DMS 273 treated with DMSO at 0.1 percent for 48 hours (cell line): ENCODE data around the gene FAM167B.
"Not testable (repeated sequence)": the region's sequence is repeated elsewhere in the genome, so short reads cannot be mapped to it uniquely, and the experiment has no call there.

ENCODE experiments used
- DNase-seq: peaks from one replicate; lab custom pipeline; 2025; lab: John Stamatoyannopoulos, UW

The FAM167B gene

GRCh38 chr1:32263236-32263593, 16.2 kb downstream of the FAM167B start:
- not testable (repeated sequence) for DNase-seq

- no peak for DNase-seq
Measured at GRCh38 chr1:32263744-32264143, 16.7 kb downstream of the FAM167B start.

- no peak for DNase-seq
Measured at GRCh38 chr1:32265846-32266245, 18.8 kb downstream of the FAM167B start.

- no peak for DNase-seq
Measured at GRCh38 chr1:32266921-32267591, 20.0 kb downstream of the FAM167B start.

- no peak for DNase-seq
Measured at GRCh38 chr1:32269744-32270143, 22.7 kb downstream of the FAM167B start.

- no peak for DNase-seq
Measured at GRCh38 chr1:32272557-32273390, 25.8 kb downstream of the FAM167B start.

- DNase-seq, result no peak
Measured at GRCh38 chr1:32273391-32274208, 26.6 kb downstream of the FAM167B start.

- DNase-seq, result no peak
Measured at GRCh38 chr1:32274646-32275340, 27.8 kb downstream of the FAM167B start.

GRCh38 chr1:32275424-32275823, 28.4 kb downstream of the FAM167B start:
- no peak for DNase-seq

GRCh38 chr1:32276032-32276782, 29.2 kb downstream of the FAM167B start:
- no peak for DNase-seq

GRCh38 chr1:32284777-32285176, 37.8 kb downstream of the FAM167B start:
- DNase-seq, result not testable (repeated sequence)

- DNase-seq, result no peak
Measured at GRCh38 chr1:32285658-32286057, 38.6 kb downstream of the FAM167B start.

GRCh38 chr1:32286763-32287162, 39.7 kb downstream of the FAM167B start:
- DNase-seq, result no peak

- DNase-seq, result no peak
Measured at GRCh38 chr1:32289256-32289655, 42.2 kb downstream of the FAM167B start.

- DNase-seq, result no peak
Measured at GRCh38 chr1:32291145-32291707, 44.2 kb downstream of the FAM167B start.

GRCh38 chr1:32291708-32292538, 44.9 kb downstream of the FAM167B start, which contains the start of gene HDAC1:
TSS of gene HDAC1 (plus strand) at chr1:32292083. CDS start at chr1:32292170, 87 bp downstream.
- DNase-seq, result peak; percentile 87

GRCh38 chr1:32298211-32298610, 51.2 kb downstream of the FAM167B start:
- DNase-seq, result not testable (repeated sequence)
